Naive thymus-derived CD4-positive, alpha-beta T cell (primary cell): ENCODE measurements around the gene STPG3. TPM values are rescaled to one million over a fixed set of nuclear protein-coding genes. Genes with fewer than 3 reads are reported as not detected.

Source experiments
- ATAC-seq: fragments of 150-1000 bp; cut with Tn5 transposase; 2 replicates; pipeline ENCODE4 v1.10.0; 2021; ENCODE audit warnings: mild to moderate bottlenecking, moderate library complexity
- CTCF ChIA-PET: fragments of 350-600 bp; sonication (Branson Sonifier 250); formaldehyde crosslinking; loops from one replicate; lab custom pipeline; 2021; ENCODE audit warnings: antibody characterized with exemption; lab: Charles Lee
- POLR2A ChIA-PET: fragments of 350-600 bp; sonication (Branson Sonifier 250); formaldehyde crosslinking; loops from one replicate; lab custom pipeline; 2021; ENCODE audit warnings: antibody characterized with exemption, inconsistent platforms; lab: Charles Lee
- DNase-seq, 9 donors: peaks; one replicate each; pipeline versions ENCODE4 v3.0.0 to v3.0.0-alpha.2; 2020 to 2022; ENCODE audit warnings: mixed read lengths in 1 of 9
- H3K27ac ChIP-seq: one replicate; pipeline ENCODE4 v1.7.0; 2013; ENCODE audit warnings: mild to moderate bottlenecking, low read depth, low read length, moderate library complexity
- H3K27me3 ChIP-seq, 2 donors: one replicate each; pipeline ENCODE4 v1.7.0; 2013; ENCODE audit warnings: low read length in 2 of 2, mild to moderate bottlenecking in 2 of 2, moderate library complexity in 2 of 2; ENCODE audit not compliant: control insufficient read depth in 2 of 2, insufficient read depth in 2 of 2
- H3K36me3 ChIP-seq, 3 experiments: 1 replicate in 2 of 3; 2 replicates in 1 of 3; pipeline ENCODE4 v1.7.0; 2013; ENCODE audit warnings: low read length in 3 of 3, mild to moderate bottlenecking in 3 of 3, moderate library complexity in 1 of 3; ENCODE audit not compliant: insufficient read depth in 3 of 3, control insufficient read depth in 2 of 3
- H3K4me1 ChIP-seq, 2 donors: one replicate each; pipeline ENCODE4 v1.7.0; 2013; ENCODE audit warnings: low read length in 2 of 2, mild to moderate bottlenecking in 2 of 2, moderate library complexity in 1 of 2; ENCODE audit not compliant: control insufficient read depth in 2 of 2, insufficient read depth in 2 of 2
- H3K4me3 ChIP-seq: 2 replicates; pipeline ENCODE4 v1.7.0; 2013; ENCODE audit warnings: mild to moderate bottlenecking, low read length
- H3K9me3 ChIP-seq, 3 experiments: 1 replicate in 2 of 3; 2 replicates in 1 of 3; pipeline ENCODE4 v1.7.0; 2013; ENCODE audit warnings: low read length in 3 of 3; ENCODE audit not compliant: control insufficient read depth in 2 of 3
- H3K27ac Mint-ChIP-seq, 9 donors: one replicate each; pipeline ENCODE4 v1.8.0; 2020 to 2022; ENCODE audit warnings: mixed read lengths in 9 of 9, mild to moderate bottlenecking in 8 of 9, moderate library complexity in 5 of 9, inconsistent platforms in 2 of 9
- H3K27me3 Mint-ChIP-seq, 5 donors: one replicate each; pipeline ENCODE4 v1.8.0; 2021 to 2022; ENCODE audit warnings: mixed read lengths in 5 of 5, mild to moderate bottlenecking in 1 of 5
- H3K36me3 Mint-ChIP-seq, 5 donors: one replicate each; pipeline ENCODE4 v1.8.0; 2020 to 2022; ENCODE audit warnings: mixed read lengths in 5 of 5, mild to moderate bottlenecking in 3 of 5, inconsistent platforms in 1 of 5
- H3K4me1 Mint-ChIP-seq, 7 donors: one replicate each; pipeline ENCODE4 v1.8.0; 2020 to 2022; ENCODE audit warnings: mixed read lengths in 7 of 7, mild to moderate bottlenecking in 3 of 7, inconsistent platforms in 1 of 7
- H3K4me3 Mint-ChIP-seq, 10 donors: one replicate each; pipeline ENCODE4 v1.8.0; 2020 to 2022; ENCODE audit warnings: mild to moderate bottlenecking in 10 of 10, mixed read lengths in 10 of 10, moderate library complexity in 6 of 10, inconsistent platforms in 2 of 10
- H3K9me3 Mint-ChIP-seq, 11 donors: one replicate each; pipeline ENCODE4 v1.8.0; 2020 to 2022; ENCODE audit warnings: mixed read lengths in 11 of 11, mild to moderate bottlenecking in 4 of 11, inconsistent platforms in 1 of 11, moderate library complexity in 1 of 11
- intact Hi-C, 2 donors: fragments of 100-400 bp; cut with micrococcal nuclease; formaldehyde crosslinking; loops; one replicate each; pipeline ENCODE4 v1.15.1; 2023
- polyA plus RNA-seq, 2 donors: library from polyadenylated mRNA; unstranded; fragments of 300-500 nt; fragmentation: Illumina TruSeq; gene quantifications; one replicate each; pipeline ENCODE4 v1.2.3, GENCODE V29; 2021
- total RNA-seq, 6 experiments: library from RNA in 5 of 6; stranded (reverse) in 5 of 6; gene quantifications; 1 replicate in 5 of 6; 2 replicates in 1 of 6; pipeline ENCODE4 v1.2.3 and lab custom pipeline; 2021 to 2026

STPG3 gene
- total and polyA plus RNA-seq, 7 experiments from 2014 or later, result not detected

GRCh38 chr9:137223078-137223970, 27.8 kb upstream of the STPG3 start:
- H3K27me3 Mint-ChIP-seq, result peaks cover 0 to 6% (median 4%) of the 10 kb centered on the region in 5 donors
- H3K27ac Mint-ChIP-seq, result peak overlapping the region in 7 of 9 donors; percentile 21 to 92 (median 75)
- intact Hi-C loops, result loop anchor here (1.0 to 10.0 kb wide), 17 partner anchors 13 to 676 kb away; partner anchors contain the start of genes ANAPC2 (in 2 of the 2), MAN1B1 (in 2 of the 2), NDOR1 (in 2 of the 2) and NELFB (in 2 of the 2)
- ATAC-seq, result peak; percentile 97
- Histone ChIP-seq H3K9me3 (no peaks in the 10 kb centered on the region), H3K27ac (peak overlapping the region; percentile 91), H3K4me3 (peak overlapping the region; percentile 86), H3K4me1 (peaks cover 9 to 11% of the 10 kb centered on the region in 2 donors), H3K27me3 (no peaks in the 10 kb centered on the region), H3K36me3 (no peaks in the 10 kb centered on the region)
- CTCF ChIA-PET, result interaction anchor here (0.5 to 1.5 kb wide), 5 partner anchors 12 to 226 kb away, joined by 3 to 4 read pairs (median 3); partner anchors contain the start of genes NPDC1 and SSNA1
- no peaks in the 10 kb centered on the region for H3K36me3 Mint-ChIP-seq
- peak overlapping the region; percentile 78 to 88 (median 82) for H3K4me3 Mint-ChIP-seq
- H3K4me1 Mint-ChIP-seq, result peaks cover 5 to 15% (median 6%) of the 10 kb centered on the region in 7 donors
- DNase-seq, result peak; percentile 93 to 99 (median 99)
- H3K9me3 Mint-ChIP-seq, result no peaks in the 10 kb centered on the region
- POLR2A ChIA-PET, result interaction anchor here (0.5 to 4.9 kb wide), 25 partner anchors 13 to 153 kb away, joined by 3 to 42 read pairs (median 4); partner anchors contain the start of genes ANAPC2, MAN1B1, NDOR1 and NELFB

DNA sequence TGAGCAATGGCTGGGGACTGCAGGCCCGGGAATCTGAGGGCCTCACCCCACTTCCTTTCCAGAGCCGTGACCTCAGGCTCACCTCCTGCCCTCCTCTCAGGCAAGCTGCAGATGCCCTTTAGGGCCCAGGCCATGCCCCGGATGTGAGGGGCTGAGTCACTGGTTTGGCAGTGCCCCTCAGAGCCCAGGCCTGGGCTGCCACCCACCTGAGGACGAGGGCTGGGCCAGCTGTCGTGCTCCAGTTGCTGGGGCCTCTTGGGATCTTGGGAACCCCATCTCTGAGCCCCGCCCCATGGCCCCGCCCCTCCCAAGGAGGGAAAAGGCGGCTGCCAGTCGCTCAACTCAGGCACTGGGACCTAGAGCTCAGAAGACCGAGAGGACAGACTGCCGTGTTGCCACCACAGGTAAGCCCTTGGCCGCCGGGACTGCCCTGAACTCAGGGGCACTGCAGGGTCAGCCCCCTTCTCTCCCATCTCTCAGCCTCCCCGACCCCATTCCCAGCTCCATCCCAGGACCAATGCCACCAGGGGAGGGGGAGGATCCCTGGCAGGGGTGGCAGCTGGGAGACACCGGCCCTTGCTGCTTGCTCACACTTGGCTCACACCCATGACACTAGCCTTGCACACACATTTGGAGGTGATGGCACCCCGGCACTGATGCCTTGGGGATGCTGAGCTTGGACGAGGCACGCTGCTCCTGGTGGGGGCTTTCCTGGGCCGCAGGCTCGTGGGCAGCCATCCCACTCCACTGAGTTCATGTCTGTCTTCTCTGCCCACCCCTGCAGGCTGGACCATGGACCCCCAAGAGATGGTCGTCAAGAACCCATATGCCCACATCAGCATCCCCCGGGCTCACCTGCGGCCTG, 26.0 kb upstream of the STPG3 start, which contains the start of gene CYSRT1:
CYSRT1 (plus strand) TSS at position 345 of the 865 bp plus-strand sequence; CDS start at position 793, 448 bp downstream.
- Mint-ChIP-seq H3K4me1 (peaks cover 5 to 15% (median 6%) of the 10 kb centered on the region in 7 donors), H3K27me3 (peaks cover 0 to 6% (median 4%) of the 10 kb centered on the region in 5 donors), H3K9me3 (no peaks in the 10 kb centered on the region), H3K36me3 (no peaks in the 10 kb centered on the region), H3K27ac (peak within 1 kb of the TSS in 8 of 9 donors; percentile 21 to 92 (median 73)), H3K4me3 (peak within 1 kb of the TSS; percentile 78 to 88 (median 82))
- H3K9me3 ChIP-seq, result no peaks in the 10 kb centered on the region
- H3K27me3 ChIP-seq, result no peaks in the 10 kb centered on the region
- intact Hi-C loops, result loop anchor here in 1 of 2 donors (5.0 to 10.0 kb wide), 2 partner anchors 280 to 678 kb away; partner anchors contain the start of genes C8G, FBXW5 and NOTCH1
- POLR2A ChIA-PET, result interaction anchor here (0.6 to 4.9 kb wide), 10 partner anchors 16 to 138 kb away, joined by 3 to 42 read pairs (median 6); partner anchors contain the start of genes ANAPC2, MAN1B1, NDOR1 and SSNA1
- peaks cover 9 to 11% of the 10 kb centered on the region in 2 donors for H3K4me1 ChIP-seq
- ATAC-seq (no peak), DNase-seq (no peak)
- H3K4me3 ChIP-seq, result peak within 1 kb of the TSS; percentile 86
- peak within 1 kb of the TSS; percentile 91 for H3K27ac ChIP-seq
- H3K36me3 ChIP-seq, result no peaks in the 10 kb centered on the region
- CTCF ChIA-PET, result interaction anchor here (0.9 to 1.2 kb wide), 3 partner anchors 12 to 129 kb away, joined by 3 read pairs; no protein-coding TSS in a partner anchor

GRCh38 chr9:137225699-137226331, 25.3 kb upstream of the STPG3 start:
- peaks cover 9 to 11% of the 10 kb centered on the region in 2 donors for H3K4me1 ChIP-seq
- no peak overlapping the region for H3K27ac Mint-ChIP-seq
- H3K27me3 Mint-ChIP-seq, result peaks cover 0 to 6% (median 4%) of the 10 kb centered on the region in 5 donors
- no peaks in the 10 kb centered on the region for H3K27me3 ChIP-seq
- DNase-seq, result no peak
- ChIA-PET POLR2A (interaction anchor here (0.6 to 3.2 kb wide), 6 partner anchors 15 to 139 kb away, joined by 3 to 9 read pairs (median 6); partner anchors contain the start of genes MAN1B1 and TUBB4B), CTCF (interaction anchor here (0.8 to 2.3 kb wide), 6 partner anchors 11 to 179 kb away, joined by 3 to 13 read pairs (median 4); no protein-coding TSS in a partner anchor)
- H3K9me3 ChIP-seq, result no peaks in the 10 kb centered on the region
- H3K36me3 ChIP-seq, result no peaks in the 10 kb centered on the region
- H3K4me3 ChIP-seq, result no peak overlapping the region
- intact Hi-C loops, result loop anchor here in 1 of 2 donors (10.0 kb wide), 1 partner anchor 281 kb away; the partner anchor contains the start of genes C8G and FBXW5
- H3K36me3 Mint-ChIP-seq, result no peaks in the 10 kb centered on the region
- no peak for ATAC-seq
- H3K4me3 Mint-ChIP-seq, result peak overlapping the region in 1 of 10 donors; percentile 18
- no peak overlapping the region for H3K27ac ChIP-seq
- peaks cover 5 to 14% (median 6%) of the 10 kb centered on the region in 7 donors for H3K4me1 Mint-ChIP-seq
- H3K9me3 Mint-ChIP-seq, result no peaks in the 10 kb centered on the region

DNA sequence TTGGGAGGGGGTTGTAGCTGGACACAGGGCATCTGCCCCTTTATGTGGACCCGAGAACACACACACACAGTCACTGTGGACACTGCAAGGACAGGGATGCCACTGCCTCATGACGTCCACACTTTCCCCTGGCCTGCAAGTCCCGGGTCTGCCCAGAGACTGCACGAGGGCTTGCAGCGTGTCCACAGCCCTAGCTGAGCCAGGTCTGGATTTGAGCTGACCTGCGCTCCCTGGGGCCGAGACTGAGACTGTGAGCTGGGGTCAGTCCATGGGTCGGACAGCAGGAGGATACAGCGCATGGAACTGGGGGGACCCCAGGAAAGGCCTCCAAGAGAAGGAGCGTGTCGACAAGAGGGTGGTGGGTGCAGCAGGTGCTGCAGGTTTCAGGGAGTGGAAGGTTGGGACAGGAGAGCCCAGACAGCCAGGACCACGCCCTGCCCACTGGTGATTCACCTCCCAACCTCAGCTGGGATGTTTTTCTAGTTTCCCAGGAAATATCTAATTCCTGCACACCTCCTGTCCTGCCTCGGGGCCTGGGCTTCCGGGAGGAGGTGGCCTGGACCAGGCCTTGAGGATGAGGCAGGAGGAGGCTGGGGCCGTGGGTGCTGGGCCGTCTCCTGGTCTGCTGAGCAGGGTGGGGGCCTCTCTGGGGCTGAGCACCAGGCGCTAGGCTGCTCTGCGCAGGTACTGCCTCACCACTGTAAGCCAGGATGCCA, 24.6 kb upstream of the STPG3 start:
- H3K4me1 Mint-ChIP-seq, result peaks cover 5 to 14% (median 6%) of the 10 kb centered on the region in 7 donors

More for the DNA sequence above, 24.6 kb upstream of the STPG3 start:
- ChIA-PET POLR2A (interaction anchor here (0.5 to 3.2 kb wide), 6 partner anchors 14 to 139 kb away, joined by 3 to 9 read pairs (median 5); partner anchors contain the start of gene TUBB4B), CTCF (interaction anchor here (0.8 to 2.3 kb wide), 12 partner anchors 10 to 180 kb away, joined by 3 to 13 read pairs (median 3); no protein-coding TSS in a partner anchor)
- H3K4me3 Mint-ChIP-seq, result no peak overlapping the region
- intact Hi-C loops, result loop anchor here (1.0 to 10.0 kb wide), 7 partner anchors 26 to 282 kb away; partner anchors contain the start of genes ANAPC2 (in 1 of the 2), C8G (in 1 of the 2), FBXW5 (in 1 of the 2) and NPDC1 (in 1 of the 2)
- no peaks in the 10 kb centered on the region for H3K27me3 ChIP-seq
- H3K4me1 ChIP-seq, result peaks cover 9 to 11% of the 10 kb centered on the region in 2 donors
- H3K27ac ChIP-seq, result no peak overlapping the region
- H3K9me3 ChIP-seq, result no peaks in the 10 kb centered on the region
- H3K9me3 Mint-ChIP-seq, result no peaks in the 10 kb centered on the region
- no peak for ATAC-seq
- H3K36me3 ChIP-seq, result no peaks in the 10 kb centered on the region
- DNase-seq, result no peak
- H3K27me3 Mint-ChIP-seq, result peaks cover 0 to 6% (median 4%) of the 10 kb centered on the region in 5 donors
- no peak overlapping the region for H3K27ac Mint-ChIP-seq
- no peak overlapping the region for H3K4me3 ChIP-seq
- no peaks in the 10 kb centered on the region for H3K36me3 Mint-ChIP-seq
